Neutrophil (primary cell): ENCODE results near the gene NLGN4X.

Experiments
- H3K27ac ChIP-seq: fragments of 200-600 bp; sonication (generic); 2 replicates; pipeline ENCODE4 v1.5.1; 2016; ENCODE audit warnings: mild to moderate bottlenecking, moderate library complexity
- H3K27me3 ChIP-seq: fragments of 200-600 bp; sonication (generic); 2 replicates; pipeline ENCODE4 v1.6.0; 2016; ENCODE audit warnings: mild to moderate bottlenecking
- H3K36me3 ChIP-seq: fragments of 200-600 bp; sonication (generic); 2 replicates; pipeline ENCODE4 v1.5.1; 2017
- H3K4me1 ChIP-seq, 2 experiments: fragments of 200-600 bp in 1 of 2; sonication (generic) in 1 of 2; 1 replicate in 1 of 2; 2 replicates in 1 of 2; pipeline versions ENCODE4 v1.5.1 to v1.6.1; 2013 to 2016; ENCODE audit warnings: low read depth in 1 of 2, low read length in 1 of 2, mild to moderate bottlenecking in 1 of 2, moderate library complexity in 1 of 2; ENCODE audit not compliant: control insufficient read depth in 1 of 2, insufficient read depth in 1 of 2
- H3K4me3 ChIP-seq, 2 experiments: fragments of 200-600 bp in 1 of 2; sonication (generic) in 1 of 2; 1 replicate in 1 of 2; 2 replicates in 1 of 2; pipeline ENCODE4 v1.5.1; 2013 to 2016; ENCODE audit warnings: low read depth in 1 of 2, low read length in 1 of 2, mild to moderate bottlenecking in 1 of 2, moderate library complexity in 1 of 2
- H3K9me3 ChIP-seq: fragments of 200-600 bp; sonication (generic); 2 replicates; pipeline ENCODE4 v1.5.1; 2016
- CTCF ChIP-seq: fragments of 200-600 bp; sonication (generic); IDR thresholded peaks from 2 replicates; pipeline ENCODE4 v1.5.1; 2016; ENCODE audit warnings: antibody characterized with exemption

Gene NLGN4X

GRCh38 chrX:5998456-5998855 lies 230.2 kb downstream of the NLGN4X start:
- no peak overlapping the region for H3K27ac ChIP-seq

GRCh38 chrX:5991393-5991792 lies 237.3 kb downstream of the NLGN4X start:
- Histone ChIP-seq H3K36me3 (no peaks in the 10 kb centered on the region), H3K27me3 (no peaks in the 10 kb centered on the region)
- TF ChIP-seq CTCF = no peak

More at GRCh38 chrX:5998456-5998855, 230.2 kb downstream of the NLGN4X start:
- Histone ChIP-seq H3K36me3 (no peaks in the 10 kb centered on the region), H3K9me3 (no peaks in the 10 kb centered on the region), H3K4me1 (no peaks in the 10 kb centered on the region), H3K4me3 (no peak overlapping the region), H3K27me3 (no peaks in the 10 kb centered on the region)
- no peak for TF ChIP-seq CTCF

GRCh38 chrX:5979338-5979737 lies 249.3 kb downstream of the NLGN4X start:
- H3K27ac ChIP-seq = no peak overlapping the region
- TF ChIP-seq CTCF = no peak
- no peak overlapping the region for H3K4me3 ChIP-seq
- no peaks in the 10 kb centered on the region for H3K36me3 ChIP-seq
- H3K4me1 ChIP-seq = no peaks in the 10 kb centered on the region
- no peaks in the 10 kb centered on the region for H3K27me3 ChIP-seq
- no peaks in the 10 kb centered on the region for H3K9me3 ChIP-seq

More at GRCh38 chrX:5991393-5991792, 237.3 kb downstream of the NLGN4X start:
- H3K4me3 ChIP-seq = no peak overlapping the region
- no peaks in the 10 kb centered on the region for H3K4me1 ChIP-seq
- H3K27ac ChIP-seq = no peak overlapping the region
- no peaks in the 10 kb centered on the region for H3K9me3 ChIP-seq

- no peak for TF ChIP-seq CTCF
- H3K4me3 ChIP-seq = no peak overlapping the region
- H3K4me1 ChIP-seq = no peaks in the 10 kb centered on the region
- no peaks in the 10 kb centered on the region for H3K36me3 ChIP-seq
- H3K27ac ChIP-seq = no peak overlapping the region
- H3K9me3 ChIP-seq = no peaks in the 10 kb centered on the region
- H3K27me3 ChIP-seq = no peaks in the 10 kb centered on the region
These were observed 252.3 kb downstream of the NLGN4X start for GRCh38 chrX:5976332-5976731.

- H3K9me3 ChIP-seq = no peaks in the 10 kb centered on the region
- no peak overlapping the region for H3K4me3 ChIP-seq
- H3K4me1 ChIP-seq = no peaks in the 10 kb centered on the region
- H3K27ac ChIP-seq = no peak overlapping the region
- TF ChIP-seq CTCF = no peak
- no peaks in the 10 kb centered on the region for H3K27me3 ChIP-seq
- no peaks in the 10 kb centered on the region for H3K36me3 ChIP-seq
These were observed 257.4 kb downstream of the NLGN4X start for GRCh38 chrX:5971300-5971699.

GRCh38 chrX:5965406-5965805 lies 263.3 kb downstream of the NLGN4X start:
- H3K4me1 ChIP-seq = no peaks in the 10 kb centered on the region
- no peaks in the 10 kb centered on the region for H3K9me3 ChIP-seq
- no peak overlapping the region for H3K27ac ChIP-seq
- no peaks in the 10 kb centered on the region for H3K27me3 ChIP-seq
- no peak overlapping the region for H3K4me3 ChIP-seq
- no peaks in the 10 kb centered on the region for H3K36me3 ChIP-seq
- TF ChIP-seq CTCF = no peak
